ENCODE measurements around the gene CHRNE.

DNA sequence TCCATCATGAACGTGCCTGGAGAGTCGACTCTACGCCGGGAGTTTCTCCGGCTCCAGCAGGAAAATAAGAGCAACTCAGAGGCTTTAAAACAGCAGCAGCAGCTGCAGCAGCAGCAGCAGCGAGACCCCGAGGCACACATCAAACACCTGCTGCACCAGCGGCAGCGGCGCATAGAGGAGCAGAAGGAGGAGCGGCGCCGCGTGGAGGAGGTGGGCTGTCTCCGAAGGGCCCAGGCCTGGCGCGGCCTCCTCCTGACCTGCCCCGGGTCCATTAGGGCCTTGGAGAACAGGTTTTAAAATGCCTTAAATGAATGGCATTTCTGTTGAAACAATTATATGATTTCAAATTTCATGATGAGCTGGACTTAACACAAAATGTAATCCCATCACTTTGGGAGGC, 15.3 kb downstream of the CHRNE start:
- TF ChIP-seq, protein P1, sequence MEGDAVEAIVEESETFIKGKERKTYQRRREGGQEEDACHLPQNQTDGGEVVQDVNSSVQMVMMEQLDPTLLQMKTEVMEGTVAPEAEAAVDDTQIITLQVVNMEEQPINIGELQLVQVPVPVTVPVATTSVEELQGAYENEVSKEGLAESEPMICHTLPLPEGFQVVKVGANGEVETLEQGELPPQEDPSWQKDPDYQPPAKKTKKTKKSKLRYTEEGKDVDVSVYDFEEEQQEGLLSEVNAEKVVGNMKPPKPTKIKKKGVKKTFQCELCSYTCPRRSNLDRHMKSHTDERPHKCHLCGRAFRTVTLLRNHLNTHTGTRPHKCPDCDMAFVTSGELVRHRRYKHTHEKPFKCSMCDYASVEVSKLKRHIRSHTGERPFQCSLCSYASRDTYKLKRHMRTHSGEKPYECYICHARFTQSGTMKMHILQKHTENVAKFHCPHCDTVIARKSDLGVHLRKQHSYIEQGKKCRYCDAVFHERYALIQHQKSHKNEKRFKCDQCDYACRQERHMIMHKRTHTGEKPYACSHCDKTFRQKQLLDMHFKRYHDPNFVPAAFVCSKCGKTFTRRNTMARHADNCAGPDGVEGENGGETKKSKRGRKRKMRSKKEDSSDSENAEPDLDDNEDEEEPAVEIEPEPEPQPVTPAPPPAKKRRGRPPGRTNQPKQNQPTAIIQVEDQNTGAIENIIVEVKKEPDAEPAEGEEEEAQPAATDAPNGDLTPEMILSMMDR (IDR thresholded peaks at IDR 0.05; ENCODE audit: low read depth, low read length), result no peak
- TF ChIP-seq EZH2phosphoT487 (IDR thresholded peaks at IDR 0.05; ENCODE audit: low read depth), result no peak

All from OCI-LY3 (cell line).